PC-9 (cell line): ENCODE data around the gene RAB30.

Experiments used
- EZH2 ChIP-seq: fragments of 200-600 bp; sonication (generic); IDR thresholded peaks from 2 replicates; pipeline ENCODE4 v1.8.0; 2017; ENCODE audit warnings: antibody characterized with exemption, low read depth
- TF ChIP-seq, protein P1 (sequence below): fragments of 200-600 bp; sonication (generic); conservative IDR thresholded peaks from 2 replicates; pipeline ENCODE4 v1.6.1; 2017; ENCODE audit warnings: mixed run types, antibody characterized with exemption, mild to moderate bottlenecking, moderate library complexity

GRCh38 chr11:83007909-83008580, 63.7 kb downstream of the RAB30 start:
- no peak for TF ChIP-seq EZH2
- TF ChIP-seq, protein P1, sequence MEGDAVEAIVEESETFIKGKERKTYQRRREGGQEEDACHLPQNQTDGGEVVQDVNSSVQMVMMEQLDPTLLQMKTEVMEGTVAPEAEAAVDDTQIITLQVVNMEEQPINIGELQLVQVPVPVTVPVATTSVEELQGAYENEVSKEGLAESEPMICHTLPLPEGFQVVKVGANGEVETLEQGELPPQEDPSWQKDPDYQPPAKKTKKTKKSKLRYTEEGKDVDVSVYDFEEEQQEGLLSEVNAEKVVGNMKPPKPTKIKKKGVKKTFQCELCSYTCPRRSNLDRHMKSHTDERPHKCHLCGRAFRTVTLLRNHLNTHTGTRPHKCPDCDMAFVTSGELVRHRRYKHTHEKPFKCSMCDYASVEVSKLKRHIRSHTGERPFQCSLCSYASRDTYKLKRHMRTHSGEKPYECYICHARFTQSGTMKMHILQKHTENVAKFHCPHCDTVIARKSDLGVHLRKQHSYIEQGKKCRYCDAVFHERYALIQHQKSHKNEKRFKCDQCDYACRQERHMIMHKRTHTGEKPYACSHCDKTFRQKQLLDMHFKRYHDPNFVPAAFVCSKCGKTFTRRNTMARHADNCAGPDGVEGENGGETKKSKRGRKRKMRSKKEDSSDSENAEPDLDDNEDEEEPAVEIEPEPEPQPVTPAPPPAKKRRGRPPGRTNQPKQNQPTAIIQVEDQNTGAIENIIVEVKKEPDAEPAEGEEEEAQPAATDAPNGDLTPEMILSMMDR, result no peak
